A673 (cell line): ENCODE data around the gene PCDHGA2. TPM values are rescaled to one million over a fixed set of nuclear protein-coding genes. Genes with fewer than 3 reads are reported as not detected.

ENCODE experiments used
- BruUV-seq: library from RNA; stranded (reverse); fragments of 400-500 nt; replicated peaks from 2 replicates; lab custom pipeline; 2021; lab: Mats Ljungman, UMichigan
- CTCF ChIA-PET: fragments of 300-600 bp; sonication (Branson Sonifier 250); formaldehyde crosslinking; loops from one replicate; lab custom pipeline; 2022; ENCODE audit warnings: antibody characterized with exemption; lab: Charles Lee
- POLR2A ChIA-PET: fragments of 300-600 bp; sonication (Branson Sonifier 250); formaldehyde crosslinking; loops from one replicate; lab custom pipeline; 2022; ENCODE audit warnings: antibody characterized with exemption; ENCODE audit not compliant: low non-redundant PET; lab: Charles Lee
- DNase-seq: peaks from one replicate; pipeline ENCODE4 v3.0.0-alpha.2; 2015; ENCODE audit warnings: low spot score
- H3K27ac ChIP-seq: fragments of 200-600 bp; sonication (generic); 2 replicates; pipeline ENCODE4 v1.5.1; 2016; ENCODE audit warnings: mixed run types, low read depth, mild to moderate bottlenecking, mixed read lengths, antibody characterized with exemption, low read length; ENCODE audit not compliant: poor library complexity, severe bottlenecking
- H3K27me3 ChIP-seq: fragments of 200-600 bp; sonication (generic); replicated peaks from 2 replicates; pipeline ENCODE4 v1.6.1; 2017; ENCODE audit warnings: mixed run types, low read depth, mild to moderate bottlenecking, mixed read lengths, antibody characterized with exemption, low read length; ENCODE audit not compliant: insufficient read depth, poor library complexity
- H3K36me3 ChIP-seq: fragments of 200-600 bp; sonication (generic); 2 replicates; pipeline ENCODE4 v1.6.1; 2016; ENCODE audit warnings: mixed run types, mild to moderate bottlenecking, mixed read lengths, antibody characterized with exemption, low read length; ENCODE audit not compliant: insufficient read depth, poor library complexity, severe bottlenecking
- H3K4me1 ChIP-seq: fragments of 200-600 bp; sonication (generic); 2 replicates; pipeline ENCODE4 v1.6.1; 2017; ENCODE audit warnings: mixed run types, mild to moderate bottlenecking, mixed read lengths, antibody characterized with exemption, low read length; ENCODE audit not compliant: insufficient read depth, poor library complexity, severe bottlenecking
- H3K4me3 ChIP-seq: fragments of 200-600 bp; sonication (generic); 2 replicates; pipeline ENCODE4 v1.5.1; 2016; ENCODE audit warnings: low read depth, mixed run types, mild to moderate bottlenecking, mixed read lengths, low read length; ENCODE audit not compliant: poor library complexity, severe bottlenecking
- H3K9me3 ChIP-seq: fragments of 200-600 bp; sonication (generic); 2 replicates; pipeline ENCODE4 v1.6.1; 2016; ENCODE audit warnings: mixed run types, low read depth, mild to moderate bottlenecking, mixed read lengths, antibody characterized with exemption, low read length; ENCODE audit not compliant: poor library complexity, severe bottlenecking
- CTCF ChIP-seq: fragments of 300-800, 200-600 bp; sonication (generic); conservative IDR thresholded peaks from 2 replicates; pipeline ENCODE4 v1.5.1; 2017; ENCODE audit warnings: low read depth, mild to moderate bottlenecking, antibody characterized with exemption, low read length, moderate library complexity, mixed read lengths
- EZH2 ChIP-seq: fragments of 200-600 bp; sonication (generic); IDR thresholded peaks from 2 replicates; pipeline ENCODE4 v1.6.1; 2017; ENCODE audit warnings: borderline replicate concordance, low read depth, mild to moderate bottlenecking, mixed read lengths, antibody characterized with exemption, low read length; ENCODE audit not compliant: poor library complexity, severe bottlenecking
- intact Hi-C: fragments of 100-400 bp; cut with micrococcal nuclease; formaldehyde crosslinking; loops from one replicate; pipeline ENCODE4 v1.10.0; 2022; ENCODE audit not compliant: unreplicated experiment
- total RNA-seq: library from RNA; stranded (reverse); gene quantifications from 2 replicates; pipeline ENCODE4 v1.2.3, GENCODE V29; 2021

PCDHGA2 gene
- total RNA-seq, 1 experiment from 2014 or later = 1.8 TPM

DNA sequence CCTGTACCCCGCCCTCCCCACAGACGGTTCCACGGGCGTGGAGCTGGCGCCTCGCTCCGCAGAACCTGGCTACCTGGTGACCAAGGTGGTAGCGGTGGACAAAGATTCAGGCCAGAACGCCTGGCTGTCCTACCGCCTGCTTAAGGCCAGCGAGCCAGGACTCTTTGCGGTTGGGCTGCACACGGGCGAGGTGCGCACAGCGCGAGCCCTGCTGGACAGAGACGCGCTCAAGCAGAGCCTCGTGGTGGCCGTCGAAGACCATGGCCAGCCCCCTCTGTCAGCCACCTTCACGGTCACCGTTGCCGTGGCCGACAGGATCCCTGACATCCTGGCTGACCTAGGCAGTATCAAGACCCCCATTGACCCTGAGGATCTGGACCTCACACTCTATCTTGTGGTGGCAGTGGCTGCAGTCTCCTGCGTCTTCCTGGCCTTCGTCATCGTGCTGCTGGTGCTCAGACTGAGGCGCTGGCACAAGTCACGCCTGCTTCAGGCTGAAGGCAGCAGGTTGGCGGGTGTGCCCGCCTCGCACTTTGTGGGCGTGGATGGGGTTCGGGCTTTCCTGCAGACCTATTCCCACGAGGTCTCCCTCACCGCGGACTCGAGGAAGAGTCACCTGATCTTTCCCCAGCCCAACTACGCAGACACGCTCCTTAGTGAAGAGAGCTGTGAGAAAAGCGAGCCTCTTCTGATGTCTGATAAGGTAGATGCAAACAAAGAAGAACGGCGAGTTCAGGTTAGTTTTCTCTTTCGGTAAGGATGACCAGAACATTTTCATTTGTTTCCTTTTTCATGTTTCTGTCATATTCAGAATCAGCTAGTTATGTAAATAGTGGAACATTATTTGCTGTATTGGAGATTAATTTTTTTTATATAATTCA is 27.7 kb downstream of the PCDHGA2 start:
- ChIA-PET CTCF (no interaction called here), POLR2A (no interaction called here)
- DNase-seq = no peak
- no TSS peak for BruUV-seq
- Histone ChIP-seq H3K27ac (no peak overlapping the region), H3K4me1 (no peaks in the 10 kb centered on the region), H3K27me3 (no peaks in the 10 kb centered on the region), H3K9me3 (peaks cover 47% of the 10 kb centered on the region), H3K36me3 (no peaks in the 10 kb centered on the region), H3K4me3 (no peak overlapping the region)
- intact Hi-C loops = no loop called here
- TF ChIP-seq CTCF (no peak), EZH2 (no peak)

DNA sequence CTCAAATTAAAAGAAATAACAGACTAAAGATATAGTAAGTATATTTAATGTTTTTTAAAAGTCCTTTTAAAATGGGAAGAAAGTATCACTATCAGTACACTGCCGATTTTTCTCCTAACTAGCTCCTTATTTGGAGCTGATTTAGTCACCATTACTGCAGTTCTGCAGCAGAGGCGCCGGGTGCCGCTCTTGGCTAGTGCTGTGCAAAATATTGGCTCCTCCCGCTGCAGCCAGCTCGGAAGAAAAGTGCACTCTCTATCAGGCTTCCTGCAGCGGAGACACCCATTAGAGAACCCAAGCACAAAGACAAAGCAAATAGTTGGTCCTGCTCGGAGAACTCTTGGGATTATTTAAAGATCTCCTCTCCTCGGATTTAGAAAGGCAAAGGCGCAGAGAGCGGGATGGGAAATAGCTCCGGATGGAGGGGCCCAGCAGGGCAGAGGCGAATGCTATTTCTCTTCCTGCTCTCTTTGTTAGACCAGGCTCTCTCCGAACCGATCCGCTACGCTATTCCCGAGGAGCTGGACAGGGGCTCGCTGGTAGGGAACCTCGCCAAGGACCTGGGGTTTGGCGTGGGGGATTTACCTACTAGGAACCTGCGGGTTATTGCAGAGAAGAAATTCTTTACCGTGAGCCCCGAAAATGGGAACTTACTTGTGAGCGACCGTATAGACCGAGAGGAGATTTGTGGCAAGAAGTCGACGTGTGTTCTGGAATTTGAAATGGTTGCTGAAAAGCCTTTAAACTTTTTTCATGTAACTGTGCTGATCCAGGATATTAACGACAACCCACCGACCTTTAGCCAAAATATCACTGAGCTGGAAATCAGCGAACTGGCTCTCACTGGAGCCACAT is 31.7 kb downstream of the PCDHGA2 start, which contains the start of gene PCDHGB3:
Gene PCDHGB3, plus strand, starts transcription at position 249 of the 855 bp plus-strand sequence. Its CDS starts 153 bp downstream, at position 402.
- peak; percentile 48 for DNase-seq
- no peak within 1 kb of the TSS for H3K27ac ChIP-seq
- CTCF ChIA-PET = interaction anchor here (0.5 to 0.8 kb wide), 4 partner anchors 51 to 197 kb away, joined by 3 to 4 read pairs (median 4); no protein-coding TSS in a partner anchor
- POLR2A ChIA-PET = interaction anchor here (0.7 kb wide), 1 partner anchor 238 kb away, joined by 4 read pairs; no protein-coding TSS in a partner anchor
- H3K27me3 ChIP-seq = no peaks in the 10 kb centered on the region
- intact Hi-C loops = no loop called here
- no peak within 1 kb of the TSS for H3K4me3 ChIP-seq
- TF ChIP-seq EZH2 = no peak
- peak; percentile 45 for TF ChIP-seq CTCF
- H3K4me1 ChIP-seq = no peaks in the 10 kb centered on the region
- H3K9me3 ChIP-seq = peaks cover 26% of the 10 kb centered on the region
- H3K36me3 ChIP-seq = no peaks in the 10 kb centered on the region
- no TSS peak for BruUV-seq
